Mesothelial cell of epicardium (in vitro differentiated cells): Measurements from ENCODE around the gene RIOK3. TPM values are rescaled to one million over a fixed set of nuclear protein-coding genes. Genes with fewer than 3 reads are reported as not detected.

Source experiments
- DNase-seq, 2 experiments: peaks; one replicate each; pipeline ENCODE4 v3.0.0; 2021; ENCODE audit warnings: low spot score in 2 of 2; ENCODE audit not compliant: unreplicated experiment in 2 of 2
- H3K27ac Mint-ChIP-seq: 2 replicates; pipeline ENCODE4 v1.8.0; 2021; ENCODE audit warnings: mixed read lengths
- H3K27me3 Mint-ChIP-seq: 2 replicates; pipeline ENCODE4 v1.8.0; 2021; ENCODE audit warnings: low read depth, mixed read lengths
- H3K36me3 Mint-ChIP-seq: 2 replicates; pipeline ENCODE4 v1.8.0; 2021; ENCODE audit warnings: mixed read lengths
- H3K4me1 Mint-ChIP-seq: 2 replicates; pipeline ENCODE4 v1.8.0; 2021; ENCODE audit warnings: mixed read lengths
- H3K4me3 Mint-ChIP-seq: 2 replicates; pipeline ENCODE4 v1.8.0; 2021; ENCODE audit warnings: mild to moderate bottlenecking, moderate library complexity, mixed read lengths
- H3K9me3 Mint-ChIP-seq: 2 replicates; pipeline ENCODE4 v1.8.0; 2021; ENCODE audit warnings: mixed read lengths
- CTCF ChIP-seq: fragments of 200-600 bp; sonication (generic); IDR thresholded peaks from one replicate; pipeline ENCODE4 v1.5.0; 2021; ENCODE audit warnings: antibody characterized with exemption; ENCODE audit not compliant: unreplicated experiment
- total RNA-seq: library from RNA; stranded (reverse); gene quantifications from 3 replicates; pipeline ENCODE4 v1.2.1, GENCODE V29; 2021

The RIOK3 gene
- total RNA-seq, 1 donor from 2014 or later: 44.2 TPM

DNA sequence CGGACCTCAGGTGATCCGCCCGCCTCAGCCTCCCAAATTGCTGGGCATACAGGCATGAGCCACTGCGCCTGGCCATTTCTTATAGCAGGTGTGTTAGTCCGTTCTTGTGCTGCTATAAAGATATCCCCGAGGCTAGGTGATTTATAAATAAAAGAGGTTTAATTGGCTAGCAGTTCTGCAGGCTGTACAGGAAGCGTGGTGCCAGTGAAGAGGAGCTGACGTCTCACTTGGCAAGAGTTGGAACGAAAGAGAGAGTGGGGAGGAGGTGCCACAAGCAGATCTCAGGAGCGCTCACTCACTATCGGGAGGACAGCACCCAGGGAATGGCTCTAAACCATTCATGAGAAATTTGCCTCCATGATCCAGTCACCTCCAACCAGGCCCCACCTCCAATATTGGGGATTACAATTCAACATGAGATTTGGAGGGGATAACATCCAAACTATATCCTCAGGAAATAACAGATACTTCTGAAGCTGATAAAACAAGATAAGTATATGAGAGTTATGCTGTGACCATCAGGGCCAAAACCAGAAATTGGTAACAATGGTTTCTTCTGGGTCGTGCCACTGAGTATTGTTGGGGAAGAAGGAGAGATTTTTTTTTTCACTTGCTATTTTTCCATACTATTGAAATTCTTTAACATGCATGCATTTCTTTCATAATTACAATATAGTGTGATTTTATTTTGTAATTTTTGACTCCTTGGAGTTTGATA lies 42.8 kb downstream of the RIOK3 start:
- H3K4me3 Mint-ChIP-seq: no peak overlapping the region
- H3K4me1 Mint-ChIP-seq: no peaks in the 10 kb centered on the region
- H3K9me3 Mint-ChIP-seq: peaks cover 5% of the 10 kb centered on the region
- H3K36me3 Mint-ChIP-seq: peaks cover 2% of the 10 kb centered on the region
- DNase-seq: no peak
- no peak overlapping the region for H3K27ac Mint-ChIP-seq
- no peaks in the 10 kb centered on the region for H3K27me3 Mint-ChIP-seq
- TF ChIP-seq CTCF: no peak

- no peak for TF ChIP-seq CTCF
- DNase-seq: no peak
- Mint-ChIP-seq H3K27ac (no peak overlapping the region), H3K4me1 (peaks cover 8% of the 10 kb centered on the region), H3K4me3 (no peak overlapping the region), H3K9me3 (no peaks in the 10 kb centered on the region), H3K36me3 (no peaks in the 10 kb centered on the region), H3K27me3 (no peaks in the 10 kb centered on the region)
Measured at GRCh38 chr18:23498117-23498516, 45.0 kb downstream of the RIOK3 start.

DNA sequence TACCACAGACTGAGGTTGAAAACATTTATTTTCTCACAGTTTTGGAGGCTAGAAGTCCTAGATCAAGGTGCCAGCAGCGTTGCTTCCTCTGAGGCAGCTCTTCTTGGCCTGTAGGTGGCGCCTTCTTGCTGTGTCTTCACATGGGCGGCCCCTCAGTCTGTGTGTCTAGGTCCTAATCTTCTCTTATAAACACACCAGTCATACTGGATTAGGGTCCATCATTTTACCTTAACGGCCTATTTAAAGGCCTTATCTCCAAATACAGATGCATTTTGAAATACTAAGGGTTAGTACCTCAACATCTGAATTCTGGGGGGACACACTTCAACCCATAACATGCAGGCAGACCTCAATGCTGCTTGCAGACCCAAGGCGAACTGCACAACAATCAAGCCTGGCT lies 45.8 kb downstream of the RIOK3 start:
- Mint-ChIP-seq H3K27ac (no peak overlapping the region), H3K9me3 (no peaks in the 10 kb centered on the region), H3K4me3 (no peak overlapping the region), H3K27me3 (no peaks in the 10 kb centered on the region), H3K36me3 (no peaks in the 10 kb centered on the region), H3K4me1 (peaks cover 10% of the 10 kb centered on the region)
- TF ChIP-seq CTCF: peak; percentile 57
- DNase-seq: peak in 1 of 2 experiments; percentile 52

GRCh38 chr18:23499291-23499781 lies 46.2 kb downstream of the RIOK3 start:
- DNase-seq: no peak
- TF ChIP-seq CTCF: no peak
- Mint-ChIP-seq H3K9me3 (no peaks in the 10 kb centered on the region), H3K4me1 (peaks cover 15% of the 10 kb centered on the region), H3K27me3 (no peaks in the 10 kb centered on the region), H3K27ac (no peak overlapping the region), H3K4me3 (no peak overlapping the region), H3K36me3 (no peaks in the 10 kb centered on the region)

- H3K27me3 Mint-ChIP-seq: no peaks in the 10 kb centered on the region
- H3K4me1 Mint-ChIP-seq: peaks cover 21% of the 10 kb centered on the region
- no peak for DNase-seq
- no peaks in the 10 kb centered on the region for H3K9me3 Mint-ChIP-seq
- no peaks in the 10 kb centered on the region for H3K36me3 Mint-ChIP-seq
- no peak for TF ChIP-seq CTCF
- no peak overlapping the region for H3K27ac Mint-ChIP-seq
- H3K4me3 Mint-ChIP-seq: no peak overlapping the region
Measured at GRCh38 chr18:23501626-23502025, 48.5 kb downstream of the RIOK3 start.
